GM12874 (cell line): Measurements from ENCODE around the gene ITFG2.
A peak's percentile ranks its signal among the peaks of the same experiment; 100 is the strongest.

ENCODE experiments used
- TF ChIP-seq, protein P1 (sequence below): IDR thresholded peaks from 2 replicates; pipeline ENCODE4 v1.5.1; 2011; ENCODE audit warnings: low read depth, mild to moderate bottlenecking, control low read depth, low read length, moderate library complexity; ENCODE audit not compliant: insufficient read depth

ITFG2 gene

DNA sequence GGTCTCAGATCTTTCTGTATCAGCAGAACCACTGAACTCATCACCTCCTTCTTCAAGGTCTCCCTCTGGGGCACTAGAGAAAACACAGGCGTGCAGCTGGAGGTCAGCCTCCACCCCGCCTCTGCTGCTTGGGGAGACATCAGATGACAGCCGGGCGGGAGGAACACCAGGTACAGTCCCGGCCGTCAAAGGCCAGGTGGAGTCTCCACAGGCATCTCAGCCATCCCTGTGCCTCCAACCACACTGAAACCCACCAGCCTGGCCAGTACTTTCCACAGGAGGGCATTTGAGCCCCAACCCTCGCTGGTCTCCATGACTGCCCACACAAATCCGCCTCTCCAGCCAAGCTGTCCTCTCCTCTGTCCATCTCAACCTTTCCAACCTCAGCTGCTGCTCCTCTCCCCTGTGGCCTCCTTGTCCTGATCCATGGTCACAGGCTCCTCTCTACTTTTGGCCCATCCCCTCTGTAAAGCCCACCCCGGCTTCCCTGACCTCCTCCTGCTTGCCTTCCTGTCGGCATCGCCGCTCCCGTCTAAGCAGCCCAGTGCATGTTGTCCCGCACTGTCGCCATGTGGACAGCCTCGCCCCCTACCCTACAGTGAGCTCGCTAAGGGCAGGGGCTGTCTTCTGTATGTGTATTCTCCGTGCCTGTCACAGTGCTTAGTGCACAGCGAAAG is 39.1 kb upstream of the ITFG2 start:
- TF ChIP-seq, protein P1, sequence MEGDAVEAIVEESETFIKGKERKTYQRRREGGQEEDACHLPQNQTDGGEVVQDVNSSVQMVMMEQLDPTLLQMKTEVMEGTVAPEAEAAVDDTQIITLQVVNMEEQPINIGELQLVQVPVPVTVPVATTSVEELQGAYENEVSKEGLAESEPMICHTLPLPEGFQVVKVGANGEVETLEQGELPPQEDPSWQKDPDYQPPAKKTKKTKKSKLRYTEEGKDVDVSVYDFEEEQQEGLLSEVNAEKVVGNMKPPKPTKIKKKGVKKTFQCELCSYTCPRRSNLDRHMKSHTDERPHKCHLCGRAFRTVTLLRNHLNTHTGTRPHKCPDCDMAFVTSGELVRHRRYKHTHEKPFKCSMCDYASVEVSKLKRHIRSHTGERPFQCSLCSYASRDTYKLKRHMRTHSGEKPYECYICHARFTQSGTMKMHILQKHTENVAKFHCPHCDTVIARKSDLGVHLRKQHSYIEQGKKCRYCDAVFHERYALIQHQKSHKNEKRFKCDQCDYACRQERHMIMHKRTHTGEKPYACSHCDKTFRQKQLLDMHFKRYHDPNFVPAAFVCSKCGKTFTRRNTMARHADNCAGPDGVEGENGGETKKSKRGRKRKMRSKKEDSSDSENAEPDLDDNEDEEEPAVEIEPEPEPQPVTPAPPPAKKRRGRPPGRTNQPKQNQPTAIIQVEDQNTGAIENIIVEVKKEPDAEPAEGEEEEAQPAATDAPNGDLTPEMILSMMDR: no peak

DNA sequence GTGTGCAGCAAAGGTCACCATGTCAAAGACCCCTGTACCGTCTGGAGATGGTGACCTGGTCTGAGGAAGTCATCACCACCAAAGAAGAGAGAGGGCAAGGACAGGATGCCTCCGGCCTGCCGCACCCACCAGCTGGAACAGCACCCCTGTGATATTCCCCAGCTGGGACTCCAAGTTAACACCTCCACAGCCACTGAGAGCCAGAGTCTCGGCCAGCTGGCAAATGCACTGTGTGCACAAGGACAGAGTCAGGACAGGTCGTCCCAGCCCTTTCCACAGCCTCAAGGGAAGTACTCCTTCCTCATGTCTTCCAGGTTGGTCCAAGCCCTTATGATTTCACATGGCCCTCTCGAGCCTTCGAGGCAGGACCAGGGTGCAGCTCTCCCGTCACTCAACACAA is 37.0 kb upstream of the ITFG2 start:
- TF ChIP-seq, protein P1: no peak

DNA sequence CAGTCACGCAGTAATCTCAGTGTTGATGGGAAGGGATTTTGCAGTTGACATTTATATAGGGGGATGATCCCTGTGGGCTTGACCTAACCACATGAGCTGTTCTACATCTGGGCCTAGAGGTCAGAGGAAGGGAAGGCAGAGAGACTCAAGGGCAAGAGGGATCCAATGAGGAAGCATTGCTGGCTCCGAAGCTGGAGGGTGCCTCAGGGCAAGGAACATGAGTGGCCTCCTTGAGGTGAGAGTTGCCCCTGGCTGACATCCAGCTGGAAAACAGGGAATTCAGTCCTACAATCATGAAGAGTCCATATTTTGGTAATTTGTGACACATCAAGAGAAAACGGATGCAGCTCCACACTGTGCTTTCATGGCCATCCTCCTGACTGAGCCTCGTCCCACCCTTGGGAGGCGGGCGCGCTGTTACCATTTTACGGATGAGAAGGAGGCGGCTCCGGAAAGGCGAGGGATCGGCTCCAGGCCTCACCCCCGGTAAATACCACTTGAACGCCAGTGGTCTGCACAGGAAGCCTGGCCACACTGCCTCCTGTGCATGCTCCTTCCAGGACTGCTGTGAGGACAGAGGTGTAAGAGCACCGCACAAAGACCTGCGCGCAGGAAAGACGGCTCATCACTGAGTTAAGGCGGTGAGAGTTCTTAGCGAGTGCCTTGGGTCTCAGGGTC is 36.2 kb upstream of the ITFG2 start:
- TF ChIP-seq, protein P1: no peak

DNA sequence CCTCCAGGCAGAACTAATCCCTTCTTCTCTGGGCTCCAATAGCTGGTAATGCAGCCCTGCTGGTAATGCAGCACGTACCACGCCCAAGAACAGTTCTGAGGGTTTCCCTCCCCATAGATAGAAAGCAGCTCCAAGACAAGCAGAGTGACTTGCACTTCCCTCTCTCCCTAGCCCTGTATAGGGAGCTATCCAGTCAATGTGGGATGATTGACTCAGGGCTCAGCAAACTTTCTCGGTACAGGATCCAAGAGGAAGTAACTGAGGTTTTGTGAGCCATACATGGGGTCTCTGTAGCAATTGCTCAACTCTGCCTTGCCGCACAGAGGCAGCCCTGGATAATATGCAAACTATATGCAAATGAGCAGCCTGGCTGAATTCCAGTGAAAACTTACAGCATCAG is 33.2 kb upstream of the ITFG2 start:
- TF ChIP-seq, protein P1: no peak

DNA sequence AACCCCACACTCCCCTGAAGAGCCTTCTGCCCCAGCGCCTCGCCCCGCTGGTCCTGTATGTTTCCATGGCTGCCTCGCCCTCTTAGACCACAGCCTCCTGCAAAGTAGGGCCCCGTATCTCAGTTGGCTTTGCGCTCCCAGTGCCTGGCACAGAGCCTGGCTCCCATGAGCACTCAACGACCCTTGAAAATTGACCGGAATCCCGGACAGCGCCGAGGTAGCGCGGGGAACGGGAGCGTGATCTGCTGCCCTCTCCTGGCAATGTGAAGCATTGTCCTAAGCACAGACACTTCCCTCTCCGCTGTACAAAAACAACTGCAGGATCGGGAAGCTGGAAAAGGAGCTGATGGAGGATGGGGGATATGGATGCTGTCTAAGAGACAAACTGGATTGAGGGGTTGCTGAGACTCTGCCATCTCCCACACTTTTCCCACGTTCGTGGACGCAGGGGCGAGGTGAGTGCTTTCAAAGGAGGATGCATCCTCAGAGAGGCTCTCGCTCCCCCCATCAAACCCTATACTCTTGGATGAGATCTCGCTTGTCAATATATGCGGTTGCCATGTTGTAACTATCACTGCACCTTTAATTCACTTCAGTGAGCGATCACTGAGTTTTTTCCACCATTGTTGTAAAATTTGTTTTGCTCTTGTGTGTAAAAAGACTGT is 28.4 kb upstream of the ITFG2 start:
- TF ChIP-seq, protein P1: peak; percentile 90

DNA sequence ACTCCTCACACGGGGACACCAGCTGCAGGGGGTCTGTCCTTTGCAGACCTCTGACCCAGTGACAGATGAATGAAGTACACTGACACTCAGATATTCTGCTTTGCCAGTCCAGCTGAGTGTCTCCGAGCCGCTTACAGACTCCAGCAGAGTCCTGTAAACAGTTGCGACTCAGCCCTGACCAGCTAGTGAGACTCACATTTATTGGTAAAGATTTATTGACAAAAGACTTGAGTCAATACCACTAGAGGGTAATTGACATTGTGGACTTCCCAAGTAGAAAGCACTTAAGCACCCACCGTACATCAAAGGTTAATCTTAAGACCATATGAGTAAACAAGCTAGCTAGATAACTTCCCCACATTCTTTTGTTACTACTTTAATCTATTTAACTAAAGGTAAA is 27.5 kb upstream of the ITFG2 start:
- TF ChIP-seq, protein P1: no peak

DNA sequence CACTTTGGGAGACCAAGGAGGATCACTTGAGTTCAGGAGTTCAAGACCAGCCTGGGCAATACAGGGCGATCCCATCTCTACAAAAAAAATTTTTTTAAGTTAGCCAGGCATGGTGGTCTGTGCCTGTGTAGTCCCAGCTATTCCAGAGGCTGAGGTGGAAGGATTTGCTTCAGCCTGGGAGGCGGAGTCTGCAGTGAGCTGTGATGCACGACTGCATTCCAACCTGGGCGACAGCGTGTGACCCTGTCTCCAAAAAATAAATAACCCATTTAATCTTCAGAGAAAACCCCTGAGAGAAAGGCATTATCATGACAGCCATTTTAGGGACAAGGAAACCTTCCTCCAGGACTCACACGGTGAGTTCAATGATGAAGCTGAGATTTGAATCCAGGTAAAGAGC is 21.4 kb upstream of the ITFG2 start:
- TF ChIP-seq, protein P1: no peak
